IMR-90 (cell line): ENCODE results near the gene STX16.
"Not testable (repeated sequence)": the region's sequence is repeated elsewhere in the genome, so short reads cannot be mapped to it uniquely, and the experiment has no call there.

Experiments used
- CEBPB ChIP-seq: IDR thresholded peaks from 2 replicates; pipeline ENCODE4 v1.6.1; 2012; ENCODE audit warnings: low read depth, low read length, improper control_type of control experiment
- POLR2A ChIP-seq: IDR thresholded peaks from 2 replicates; pipeline ENCODE4 v1.6.1; 2012; ENCODE audit warnings: mild to moderate bottlenecking, low read depth, low read length
- RCOR1 ChIP-seq: IDR thresholded peaks from 2 replicates; pipeline ENCODE4 v1.6.1; 2012; ENCODE audit warnings: mild to moderate bottlenecking, low read length, improper control_type of control experiment; ENCODE audit not compliant: insufficient replicate concordance
- TF ChIP-seq, protein P1 (sequence below): conservative IDR thresholded peaks from 2 replicates; pipeline ENCODE4 v1.5.1; 2012; ENCODE audit warnings: mild to moderate bottlenecking, low read depth, low read length, improper control_type of control experiment

- not testable (repeated sequence) for TF ChIP-seq CEBPB, POLR2A, RCOR1
- TF ChIP-seq, protein P1, sequence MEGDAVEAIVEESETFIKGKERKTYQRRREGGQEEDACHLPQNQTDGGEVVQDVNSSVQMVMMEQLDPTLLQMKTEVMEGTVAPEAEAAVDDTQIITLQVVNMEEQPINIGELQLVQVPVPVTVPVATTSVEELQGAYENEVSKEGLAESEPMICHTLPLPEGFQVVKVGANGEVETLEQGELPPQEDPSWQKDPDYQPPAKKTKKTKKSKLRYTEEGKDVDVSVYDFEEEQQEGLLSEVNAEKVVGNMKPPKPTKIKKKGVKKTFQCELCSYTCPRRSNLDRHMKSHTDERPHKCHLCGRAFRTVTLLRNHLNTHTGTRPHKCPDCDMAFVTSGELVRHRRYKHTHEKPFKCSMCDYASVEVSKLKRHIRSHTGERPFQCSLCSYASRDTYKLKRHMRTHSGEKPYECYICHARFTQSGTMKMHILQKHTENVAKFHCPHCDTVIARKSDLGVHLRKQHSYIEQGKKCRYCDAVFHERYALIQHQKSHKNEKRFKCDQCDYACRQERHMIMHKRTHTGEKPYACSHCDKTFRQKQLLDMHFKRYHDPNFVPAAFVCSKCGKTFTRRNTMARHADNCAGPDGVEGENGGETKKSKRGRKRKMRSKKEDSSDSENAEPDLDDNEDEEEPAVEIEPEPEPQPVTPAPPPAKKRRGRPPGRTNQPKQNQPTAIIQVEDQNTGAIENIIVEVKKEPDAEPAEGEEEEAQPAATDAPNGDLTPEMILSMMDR = not testable (repeated sequence)
Observed at GRCh38 chr20:58726156-58726555, 75.1 kb downstream of the STX16 start.
